Stimulated activated CD4-positive, alpha-beta T cell treated with anti-CD3 and anti-CD28 coated beads, Interleukin-15, amount 100 ng/mL, for 48 hours (primary cell): ENCODE results near the gene ZNF780B.

Source experiments
- DNase-seq, 2 donors: peaks; one replicate each; pipeline ENCODE4 v3.0.0-alpha.2; 2020; ENCODE audit warnings: low read depth in 2 of 2

Gene ZNF780B

DNA sequence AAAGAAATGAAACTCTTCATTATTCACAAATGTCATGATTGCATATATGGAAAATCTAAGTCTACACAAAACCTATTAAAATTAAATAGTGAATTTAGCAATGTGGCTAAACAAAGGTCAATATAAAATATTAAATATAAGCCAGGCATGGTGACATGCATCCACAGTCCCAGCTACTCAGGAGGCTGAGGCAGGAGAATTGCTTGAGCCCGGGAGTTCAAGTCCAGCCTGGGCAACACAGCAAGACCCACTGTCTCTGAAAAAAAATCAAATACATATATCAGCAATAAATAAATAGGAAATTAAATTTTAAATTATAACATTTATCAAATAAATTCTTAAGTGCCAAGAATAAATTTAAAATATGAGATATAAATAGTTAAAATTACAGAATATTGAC is 73.1 kb downstream of the ZNF780B start:
- no peak for DNase-seq
